Measurements from ENCODE around the gene FEN1. TPM values are rescaled to one million over a fixed set of nuclear protein-coding genes. Genes with fewer than 3 reads are reported as not detected.

The FEN1 gene
- total and polyA plus RNA-seq, 2 of the 13 experiments (the other 11 are each of a cell fraction or from before 2014, with no cell fraction given): 12.4 to 102 TPM

DNA sequence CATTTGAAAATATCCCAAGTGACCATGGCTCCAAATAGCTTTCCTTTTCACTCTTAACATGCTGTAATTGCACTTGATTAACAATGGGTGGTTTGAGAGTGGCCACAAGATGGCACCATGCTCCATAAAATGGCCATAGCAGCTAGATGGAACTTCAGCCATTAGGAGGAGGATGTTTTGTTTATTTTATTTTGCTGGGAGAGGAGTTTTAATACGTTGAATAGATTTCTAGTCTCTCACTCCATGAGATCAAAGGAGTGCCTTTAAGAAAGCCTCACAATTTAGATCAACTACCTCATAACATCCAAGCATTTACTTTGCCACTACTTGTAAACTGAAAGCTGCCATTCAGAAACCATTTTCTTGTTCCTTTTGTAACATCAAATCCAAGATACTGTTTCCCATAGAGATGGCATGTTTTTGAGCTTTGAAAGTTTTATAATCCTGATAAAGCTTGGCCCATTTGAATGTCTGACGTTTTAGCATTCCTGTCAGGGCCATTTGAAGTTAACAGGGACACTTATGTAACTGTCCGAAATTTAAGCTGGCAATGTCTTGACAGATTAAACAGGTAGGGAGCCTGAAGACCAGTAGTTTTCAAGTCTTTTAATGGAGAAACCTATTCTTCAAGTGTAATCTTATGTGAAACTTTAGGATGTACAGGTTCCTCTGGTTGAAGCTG lies 4.7 kb downstream of the FEN1 start:
- Histone ChIP-seq H3K4me1 (ENCODE audit: insufficient read depth, low read length) (peaks cover 40% of the 10 kb centered on the region), H2AFZ (ENCODE audit: low read length) (no peak overlapping the region), H3K4me3 (replicated peaks in 1 of 3; ENCODE audit: insufficient read depth in 1 of 3, low read depth in 2 of 3, low read length in 3 of 3) (no peak overlapping the region), H3K9ac (ENCODE audit: insufficient read depth, low read depth, low read length) (no peak overlapping the region), H3K9me3 (ENCODE audit: low read length) (no peaks in the 10 kb centered on the region), H3K27me3 (ENCODE audit: control insufficient read depth in 1 of 2, insufficient read depth in 2 of 2, low read length in 2 of 2) (no peaks in the 10 kb centered on the region; a peak in 1 of 5 replicates), H3K27ac (ENCODE audit: extremely low read length, insufficient read depth, low read length) (peak overlapping the region; percentile 5), H3K36me3 (replicated peaks in 1 of 2; ENCODE audit: control insufficient read depth in 1 of 2, insufficient read depth in 2 of 2, low read length in 2 of 2) (peaks cover 8 to 31% of the 10 kb centered on the region in 2 experiments), H3K79me2 (ENCODE audit: insufficient read depth, low read length) (peaks cover 37% of the 10 kb centered on the region), H3K4me2 (ENCODE audit: low read depth, low read length) (no peak overlapping the region), H4K20me1 (ENCODE audit: insufficient read depth, low read length) (no peaks in the 10 kb centered on the region; the same call in 1 of the 2 replicates)
- FAIRE-seq: peak; percentile 85
- in situ Hi-C loops (cut with HindIII; ENCODE audit: extremely low pct_ligation_motif_present, low pct_unique_long_range_greater_than_20kb) (loop anchor here (10.0 kb wide), 1 partner anchor 287 kb away; no protein-coding TSS in a partner anchor), intact Hi-C loops (cut with micrococcal nuclease; ENCODE audit: unreplicated experiment) (loop anchor here (1.0 to 2.0 kb wide), 4 partner anchors 19 to 311 kb away; no protein-coding TSS in a partner anchor)
- WGBS (ENCODE audit: low lambda C conversion rate): 74% methylated on average over 3 of the region's 3 CpGs
- ChIA-PET POLR2A (interaction anchor here (0.9 to 3.2 kb wide), 4 partner anchors 17 to 176 kb away, joined by 4 to 28 read pairs (median 4); partner anchors contain the start of genes FADS1 and FTH1), CTCF (ENCODE audit: low intra/inter-chr PET ratio, low total read pairs) (interaction anchor here (0.8 to 2.2 kb wide), 10 partner anchors 19 to 310 kb away, joined by 3 to 7 read pairs (median 4); partner anchors contain the start of genes FADS1 and FADS2)
- DNase-seq (ENCODE audit: low spot score): peak; percentile 78
- BruUV-seq (replicated peaks): no TSS peak
- ATAC-seq: peak; percentile 13; the same call in 1 of the 3 replicates
- TF ChIP-seq HNF4G (IDR thresholded peaks at IDR 0.05; ENCODE audit: borderline replicate concordance, low read depth, low read length): no peak
- TF ChIP-seq HNF4G (CRISPR knock-in tag; IDR thresholded peaks at IDR 0.05; ENCODE audit: borderline replicate concordance, low read depth): no peak
- TF ChIP-seq ZFP36L2 (CRISPR knock-in tag; IDR thresholded peaks at IDR 0.05): no peak
- TF ChIP-seq, protein P1, sequence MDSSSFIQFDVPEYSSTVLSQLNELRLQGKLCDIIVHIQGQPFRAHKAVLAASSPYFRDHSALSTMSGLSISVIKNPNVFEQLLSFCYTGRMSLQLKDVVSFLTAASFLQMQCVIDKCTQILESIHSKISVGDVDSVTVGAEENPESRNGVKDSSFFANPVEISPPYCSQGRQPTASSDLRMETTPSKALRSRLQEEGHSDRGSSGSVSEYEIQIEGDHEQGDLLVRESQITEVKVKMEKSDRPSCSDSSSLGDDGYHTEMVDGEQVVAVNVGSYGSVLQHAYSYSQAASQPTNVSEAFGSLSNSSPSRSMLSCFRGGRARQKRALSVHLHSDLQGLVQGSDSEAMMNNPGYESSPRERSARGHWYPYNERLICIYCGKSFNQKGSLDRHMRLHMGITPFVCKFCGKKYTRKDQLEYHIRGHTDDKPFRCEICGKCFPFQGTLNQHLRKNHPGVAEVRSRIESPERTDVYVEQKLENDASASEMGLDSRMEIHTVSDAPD (CRISPR knock-in tag; IDR thresholded peaks at IDR 0.05): no peak
- no peak for TF ChIP-seq ZNF773 (CRISPR knock-in tag; IDR thresholded peaks at IDR 0.05; ENCODE audit: borderline replicate concordance)
- no peak for TF ChIP-seq RXRB (CRISPR knock-in tag; IDR thresholded peaks at IDR 0.05; ENCODE audit: borderline replicate concordance)
- TF ChIP-seq, protein P2, sequence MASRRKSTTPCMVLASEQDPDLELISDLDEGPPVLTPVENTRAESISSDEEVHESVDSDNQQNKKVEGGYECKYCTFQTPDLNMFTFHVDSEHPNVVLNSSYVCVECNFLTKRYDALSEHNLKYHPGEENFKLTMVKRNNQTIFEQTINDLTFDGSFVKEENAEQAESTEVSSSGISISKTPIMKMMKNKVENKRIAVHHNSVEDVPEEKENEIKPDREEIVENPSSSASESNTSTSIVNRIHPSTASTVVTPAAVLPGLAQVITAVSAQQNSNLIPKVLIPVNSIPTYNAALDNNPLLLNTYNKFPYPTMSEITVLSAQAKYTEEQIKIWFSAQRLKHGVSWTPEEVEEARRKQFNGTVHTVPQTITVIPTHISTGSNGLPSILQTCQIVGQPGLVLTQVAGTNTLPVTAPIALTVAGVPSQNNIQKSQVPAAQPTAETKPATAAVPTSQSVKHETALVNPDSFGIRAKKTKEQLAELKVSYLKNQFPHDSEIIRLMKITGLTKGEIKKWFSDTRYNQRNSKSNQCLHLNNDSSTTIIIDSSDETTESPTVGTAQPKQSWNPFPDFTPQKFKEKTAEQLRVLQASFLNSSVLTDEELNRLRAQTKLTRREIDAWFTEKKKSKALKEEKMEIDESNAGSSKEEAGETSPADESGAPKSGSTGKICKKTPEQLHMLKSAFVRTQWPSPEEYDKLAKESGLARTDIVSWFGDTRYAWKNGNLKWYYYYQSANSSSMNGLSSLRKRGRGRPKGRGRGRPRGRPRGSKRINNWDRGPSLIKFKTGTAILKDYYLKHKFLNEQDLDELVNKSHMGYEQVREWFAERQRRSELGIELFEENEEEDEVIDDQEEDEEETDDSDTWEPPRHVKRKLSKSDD (CRISPR knock-in tag; IDR thresholded peaks at IDR 0.05; ENCODE audit: low read depth): no peak
- peak; percentile 56 for TF ChIP-seq POLR2AphosphoS5 (IDR thresholded peaks at IDR 0.05; ENCODE audit: low read depth, low read length)
- no peak for TF ChIP-seq ZSCAN12 (CRISPR knock-in tag; IDR thresholded peaks at IDR 0.05)
- TF ChIP-seq PAX8 (CRISPR knock-in tag; IDR thresholded peaks at IDR 0.05; ENCODE audit: borderline replicate concordance): no peak
- no peak for TF ChIP-seq ARNT (IDR thresholded peaks at IDR 0.05)
- TF ChIP-seq ZNF33A (CRISPR knock-in tag; IDR thresholded peaks at IDR 0.05; ENCODE audit: borderline replicate concordance): no peak
- no peak for TF ChIP-seq ZSCAN30 (CRISPR knock-in tag; IDR thresholded peaks at IDR 0.05)
- TF ChIP-seq SP5 (CRISPR knock-in tag; IDR thresholded peaks at IDR 0.05; ENCODE audit: borderline replicate concordance, low read depth): no peak
- no peak for TF ChIP-seq MZF1 (CRISPR knock-in tag; IDR thresholded peaks at IDR 0.05; ENCODE audit: borderline replicate concordance)
- no peak for TF ChIP-seq TAF15 (IDR thresholded peaks at IDR 0.05; ENCODE audit: low read depth, low read length, poor library complexity, severe bottlenecking)
- no peak for TF ChIP-seq SPEN (CRISPR knock-in tag; IDR thresholded peaks at IDR 0.05; ENCODE audit: low read depth)
- no peak for TF ChIP-seq HOXA5 (CRISPR knock-in tag; IDR thresholded peaks at IDR 0.05)
- TF ChIP-seq ZNF225 (CRISPR knock-in tag; IDR thresholded peaks at IDR 0.05): no peak
